Measurements from ENCODE around the gene KLK5.

DNA sequence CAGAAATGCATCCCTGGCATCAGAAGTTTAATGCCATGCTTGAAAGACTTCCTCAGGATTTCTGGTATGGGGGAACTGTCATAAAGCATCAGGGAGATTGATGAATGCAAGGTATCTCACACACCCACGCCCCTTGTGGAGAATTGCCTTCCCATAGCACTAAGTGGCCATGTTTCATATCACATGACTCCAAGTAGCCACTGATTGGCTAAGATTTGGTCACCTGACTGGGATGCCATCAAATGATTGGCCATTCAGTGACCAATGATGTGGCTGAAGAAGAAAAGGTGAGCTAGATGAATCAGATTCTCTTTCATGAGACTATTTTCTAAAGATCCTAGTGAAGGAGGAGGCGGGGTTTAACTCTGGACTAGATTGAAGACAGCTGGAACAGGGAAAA is 41.3 kb upstream of the KLK5 start:
- no peak for TF ChIP-seq CTCF (optimal IDR thresholded peaks at IDR 0.05 in 1 of 3, IDR thresholded peaks at IDR 0.05 in 1 of 3, conservative IDR thresholded peaks at IDR 0.05 in 1 of 3; ENCODE audit: extremely low read depth in 1 of 3, insufficient read depth in 2 of 3, low read length in 3 of 3)
- TF ChIP-seq EZH2 (IDR thresholded peaks at IDR 0.05; ENCODE audit: low read length) = no peak

All from keratinocyte (primary cell).